Neural cell (in vitro differentiated cells): Measurements from ENCODE around the gene EYA2. TPM values are rescaled to one million over a fixed set of nuclear protein-coding genes. Genes with fewer than 3 reads are reported as not detected.

ENCODE experiments used
- H2AFZ ChIP-seq: fragments of 200-600, 300-800 bp; sonication (generic), shearing (Covaris generic); 2 replicates; pipeline ENCODE4 v1.6.0; 2014; ENCODE audit warnings: low read depth, mild to moderate bottlenecking, antibody characterized with exemption, low read length, moderate library complexity
- H3F3A ChIP-seq: fragments of 200-600 bp; shearing (Covaris generic); 2 replicates; pipeline ENCODE4 v1.6.1; 2016; ENCODE audit warnings: mild to moderate bottlenecking, moderate library complexity, mixed read lengths, antibody characterized with exemption, low read length; ENCODE audit not compliant: insufficient read depth, poor library complexity, severe bottlenecking
- H3K27ac ChIP-seq: fragments of 200-600, 300-800 bp; sonication (generic), shearing (Covaris generic); 2 replicates; pipeline ENCODE4 v1.5.1; 2014; ENCODE audit warnings: mild to moderate bottlenecking, low read length, moderate library complexity
- H3K27me3 ChIP-seq: fragments of 300-800, 200-600 bp; sonication (generic), shearing (Covaris generic); 2 replicates; pipeline ENCODE4 v1.6.0; 2014; ENCODE audit warnings: mild to moderate bottlenecking, low read depth, low read length, moderate library complexity; ENCODE audit not compliant: insufficient read depth
- H3K36me3 ChIP-seq: fragments of 300-800, 200-600 bp; sonication (generic), shearing (Covaris generic); 2 replicates; pipeline ENCODE4 v1.5.1; 2014; ENCODE audit warnings: mild to moderate bottlenecking, antibody characterized with exemption, low read length, moderate library complexity; ENCODE audit not compliant: insufficient read depth
- H3K4me2 ChIP-seq: fragments of 300-800, 200-600 bp; sonication (generic), shearing (Covaris generic); 2 replicates; pipeline ENCODE4 v1.6.0; 2014; ENCODE audit warnings: mild to moderate bottlenecking, low read length
- H3K4me3 ChIP-seq: fragments of 300-800, 200-600 bp; sonication (generic), shearing (Covaris generic); 2 replicates; pipeline ENCODE4 v1.5.1; 2014; ENCODE audit warnings: mild to moderate bottlenecking, low read length, moderate library complexity
- H3K79me2 ChIP-seq: fragments of 200-600 bp; shearing (Covaris generic); replicated peaks from 2 replicates; pipeline ENCODE4 v1.6.0; 2014; ENCODE audit warnings: mild to moderate bottlenecking, low read length, moderate library complexity; ENCODE audit not compliant: insufficient read depth
- H3K9ac ChIP-seq: fragments of 300-800, 200-600 bp; sonication (generic), shearing (Covaris generic); 2 replicates; pipeline ENCODE4 v1.6.1; 2016; ENCODE audit warnings: mild to moderate bottlenecking, low read length, mixed read lengths
- H3K9me2 ChIP-seq: fragments of 200-600 bp; shearing (Covaris generic); 2 replicates; pipeline ENCODE4 v1.6.1; 2016; ENCODE audit warnings: mild to moderate bottlenecking, low read length, mixed read lengths; ENCODE audit not compliant: insufficient read depth
- H3K9me3 ChIP-seq: fragments of 200-600, 300-800 bp; sonication (generic), shearing (Covaris generic); 2 replicates; pipeline ENCODE4 v1.6.1; 2016; ENCODE audit warnings: mild to moderate bottlenecking, mixed run types, low read length, moderate library complexity, mixed read lengths
- H4K20me1 ChIP-seq: fragments of 200-600 bp; shearing (Covaris generic); 2 replicates; pipeline ENCODE4 v1.6.1; 2016; ENCODE audit warnings: mild to moderate bottlenecking, mixed run types; ENCODE audit not compliant: insufficient read depth
- CTCF ChIP-seq: fragments of 450-650 bp; IDR thresholded peaks from 2 replicates; pipeline ENCODE4 v1.5.1; 2014; ENCODE audit warnings: antibody characterized with exemption, mild to moderate bottlenecking, moderate library complexity; ENCODE audit not compliant: poor library complexity, severe bottlenecking
- EP300 ChIP-seq: fragments of 450-650 bp; conservative IDR thresholded peaks from 2 replicates; pipeline ENCODE4 v1.6.1; 2014; ENCODE audit warnings: antibody characterized with exemption, mild to moderate bottlenecking, moderate library complexity; ENCODE audit not compliant: poor library complexity, severe bottlenecking
- EZH2 ChIP-seq: fragments of 200-600, 300-800 bp; shearing (Covaris generic), sonication (generic); IDR thresholded peaks from 2 replicates; pipeline ENCODE4 v1.6.1; 2014; ENCODE audit warnings: antibody characterized with exemption, low read length, borderline replicate concordance, mild to moderate bottlenecking; ENCODE audit not compliant: insufficient read depth, poor library complexity, severe bottlenecking
- MXI1 ChIP-seq: fragments of 450-650 bp; conservative IDR thresholded peaks from 2 replicates; pipeline ENCODE4 v1.6.1; 2014; ENCODE audit warnings: antibody characterized with exemption, mild to moderate bottlenecking; ENCODE audit not compliant: poor library complexity, severe bottlenecking
- POLR2AphosphoS5 ChIP-seq: IDR thresholded peaks from 2 replicates; pipeline ENCODE4 v1.6.1; 2012
- RAD21 ChIP-seq: fragments of 450-650 bp; conservative IDR thresholded peaks from 2 replicates; pipeline ENCODE4 v1.6.1; 2014; ENCODE audit warnings: antibody characterized with exemption, mild to moderate bottlenecking, moderate library complexity
- REST ChIP-seq: IDR thresholded peaks from 2 replicates; pipeline ENCODE4 v1.6.1; 2012; ENCODE audit warnings: borderline replicate concordance
- SMC3 ChIP-seq: fragments of 450-650 bp; conservative IDR thresholded peaks from 2 replicates; pipeline ENCODE4 v1.6.1; 2014; ENCODE audit warnings: antibody characterized with exemption, mild to moderate bottlenecking, moderate library complexity; ENCODE audit not compliant: poor library complexity
- TAF1 ChIP-seq: IDR thresholded peaks from 2 replicates; pipeline ENCODE4 v1.6.1; 2012; ENCODE audit warnings: low read depth
- polyA plus RNA-seq: library from polyadenylated mRNA; depleted of rRNA; stranded (reverse); fragments of >200 nt; gene quantifications from 2 replicates; pipeline ENCODE4 v1.2.3, GENCODE V29; 2014

The EYA2 gene
- polyA plus RNA-seq, 1 donor from 2014 or later: 0.88 TPM

GRCh38 chr20:47179267-47179666 is 284.6 kb downstream of the EYA2 start:
- no peak for TF ChIP-seq EP300
- no peak for TF ChIP-seq REST
- no peak for TF ChIP-seq MXI1
- TF ChIP-seq EZH2: no peak
- TF ChIP-seq RAD21: no peak
- no peak for TF ChIP-seq TAF1
- TF ChIP-seq POLR2AphosphoS5: no peak
- no peak for TF ChIP-seq SMC3
- no peak for TF ChIP-seq CTCF
- no peak overlapping the region for H3K9ac ChIP-seq
- H3K27me3 ChIP-seq: no peaks in the 10 kb centered on the region
- H3K79me2 ChIP-seq: no peaks in the 10 kb centered on the region
- H3K9me3 ChIP-seq: no peaks in the 10 kb centered on the region
- no peaks in the 10 kb centered on the region for H3K9me2 ChIP-seq
- no peak overlapping the region for H3K4me2 ChIP-seq
- no peak overlapping the region for H2AFZ ChIP-seq
- no peaks in the 10 kb centered on the region for H3F3A ChIP-seq
- H3K4me3 ChIP-seq: no peak overlapping the region
- no peaks in the 10 kb centered on the region for H3K36me3 ChIP-seq
- no peaks in the 10 kb centered on the region for H4K20me1 ChIP-seq
- H3K27ac ChIP-seq: no peak overlapping the region

- Histone ChIP-seq H3K27me3 (no peaks in the 10 kb centered on the region), H3K79me2 (no peaks in the 10 kb centered on the region), H3K9ac (no peak overlapping the region), H2AFZ (no peak overlapping the region), H3K4me3 (no peak overlapping the region), H3K4me2 (no peak overlapping the region), H3F3A (no peaks in the 10 kb centered on the region), H3K9me2 (no peaks in the 10 kb centered on the region), H4K20me1 (no peaks in the 10 kb centered on the region), H3K36me3 (no peaks in the 10 kb centered on the region), H3K27ac (no peak overlapping the region), H3K9me3 (no peaks in the 10 kb centered on the region)
- TF ChIP-seq SMC3: no peak
- no peak for TF ChIP-seq POLR2AphosphoS5
- no peak for TF ChIP-seq CTCF
Measured at GRCh38 chr20:47181056-47181862, 286.6 kb downstream of the EYA2 start.
